Adipocyte (in vitro differentiated cells): ENCODE results near the gene ICAM2.
A peak's percentile ranks its signal among the peaks of the same experiment; 100 is the strongest.

Experiments
- DNase-seq: peaks from one replicate; pipeline ENCODE4 v3.0.0-alpha.2; 2015; ENCODE audit warnings: low read depth
- H3K27me3 ChIP-seq: replicated peaks from 2 replicates; pipeline ENCODE4 v1.7.0; 2013; ENCODE audit warnings: mild to moderate bottlenecking, low read length, moderate library complexity; ENCODE audit not compliant: control insufficient read depth, insufficient read depth
- H3K36me3 ChIP-seq: 2 replicates; pipeline ENCODE4 v1.7.0; 2013; ENCODE audit warnings: low read length, mild to moderate bottlenecking, moderate library complexity; ENCODE audit not compliant: control insufficient read depth, insufficient read depth, severe bottlenecking
- H3K4me1 ChIP-seq: 2 replicates; pipeline ENCODE4 v1.7.0; 2013; ENCODE audit warnings: mild to moderate bottlenecking, low read length, moderate library complexity; ENCODE audit not compliant: control insufficient read depth, insufficient read depth
- H3K4me3 ChIP-seq: 2 replicates; pipeline ENCODE4 v1.7.0; 2013; ENCODE audit warnings: mild to moderate bottlenecking, low read length, moderate library complexity
- H3K9ac ChIP-seq: 2 replicates; pipeline ENCODE4 v1.7.0; 2013; ENCODE audit warnings: mild to moderate bottlenecking, low read length, moderate library complexity
- H3K9me3 ChIP-seq: 2 replicates; pipeline ENCODE4 v1.7.0; 2013; ENCODE audit warnings: mild to moderate bottlenecking, low read length, moderate library complexity; ENCODE audit not compliant: control insufficient read depth

Gene ICAM2

DNA sequence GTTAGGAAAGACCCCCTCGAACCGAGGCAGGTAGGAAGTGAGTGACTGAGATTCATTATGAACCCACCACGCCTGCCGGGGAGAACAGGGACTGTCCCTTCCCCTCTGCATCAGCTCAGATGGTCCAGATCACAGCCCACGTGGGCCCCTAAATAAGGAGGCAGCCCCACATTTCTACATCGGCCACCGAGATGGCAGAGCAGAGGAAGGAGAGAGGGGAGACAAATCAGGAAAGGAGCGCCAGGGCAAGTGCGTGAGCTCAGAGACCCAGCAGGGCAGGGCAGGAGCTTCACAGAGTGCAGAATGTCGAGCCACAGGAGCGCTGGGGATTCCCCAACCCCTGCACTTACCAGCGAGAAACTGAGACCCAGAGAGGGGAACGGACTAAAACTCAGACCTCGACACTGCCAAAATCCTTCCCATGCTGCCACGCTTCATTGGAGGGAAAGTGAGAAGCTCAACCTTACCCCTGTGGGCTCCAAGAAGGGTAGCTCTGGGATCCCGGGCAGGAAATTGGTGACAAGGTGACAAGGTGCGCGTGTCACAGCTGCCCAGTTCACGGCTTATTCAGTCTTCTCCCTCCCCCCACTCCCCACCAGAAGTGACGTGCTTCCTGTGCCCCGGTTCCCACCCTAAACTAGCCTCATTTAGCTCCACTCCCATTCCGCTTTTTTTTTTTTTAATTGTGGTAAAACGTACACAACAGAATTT lies at the start of gene ICAM2:
Gene ICAM2, minus strand, starts transcription at position 578 of the 711 bp plus-strand sequence. CDS start 13,942 bp downstream, outside the sequence.
- no peak within 1 kb of the TSS for H3K4me3 ChIP-seq
- H3K27me3 ChIP-seq, result no peaks in the 10 kb centered on the region
- H3K4me1 ChIP-seq, result peaks cover 3% of the 10 kb centered on the region
- no peaks in the 10 kb centered on the region for H3K9me3 ChIP-seq
- no peak for DNase-seq
- H3K36me3 ChIP-seq, result no peaks in the 10 kb centered on the region
- H3K9ac ChIP-seq, result peak within 1 kb of the TSS; percentile 12

DNA sequence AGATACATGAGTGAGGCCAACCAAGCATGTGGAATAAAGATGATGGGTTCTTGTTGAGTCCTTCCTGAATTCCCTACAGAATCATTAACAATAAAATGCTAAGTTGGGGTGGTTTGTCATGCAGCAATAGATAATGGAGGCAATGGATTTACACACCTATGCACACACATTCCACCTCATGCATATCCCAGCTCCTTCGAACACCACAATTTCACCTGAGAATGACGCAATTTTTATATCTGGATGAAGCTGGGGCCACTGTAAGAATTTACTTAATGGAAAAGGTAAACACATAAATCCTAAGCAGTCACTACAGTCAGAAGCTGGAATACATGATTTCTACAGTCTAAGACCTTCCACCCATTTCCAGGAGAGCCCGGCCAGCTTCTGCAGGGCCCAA lies 49.8 kb upstream of the ICAM2 start:
- H3K27me3 ChIP-seq, result no peaks in the 10 kb centered on the region
- peaks cover 19% of the 10 kb centered on the region for H3K9me3 ChIP-seq
- H3K4me3 ChIP-seq, result no peak overlapping the region
- H3K4me1 ChIP-seq, result peaks cover 16% of the 10 kb centered on the region
- no peak overlapping the region for H3K9ac ChIP-seq
- peaks cover 68% of the 10 kb centered on the region for H3K36me3 ChIP-seq
- DNase-seq, result no peak

DNA sequence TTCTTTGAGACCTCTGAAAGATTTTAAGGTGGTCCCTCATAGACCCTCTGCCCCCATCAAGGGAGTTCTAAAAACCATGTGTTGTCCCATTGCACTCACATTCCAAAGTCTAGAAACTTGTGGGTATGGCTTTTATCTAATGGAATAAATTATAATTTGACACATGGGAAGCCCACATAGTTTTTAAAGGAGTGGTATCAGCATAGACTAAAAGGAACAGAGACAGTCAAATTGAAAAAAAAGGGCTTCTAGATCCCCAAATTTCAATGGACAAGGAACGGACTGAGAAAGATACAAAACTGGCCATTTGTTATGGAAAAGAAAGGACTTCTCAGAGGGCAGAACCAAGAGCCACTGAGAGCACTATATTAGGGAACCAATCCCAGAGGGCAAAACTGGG lies 48.7 kb upstream of the ICAM2 start:
- Histone ChIP-seq H3K27me3 (no peaks in the 10 kb centered on the region), H3K4me1 (peaks cover 5% of the 10 kb centered on the region), H3K9me3 (peaks cover 19% of the 10 kb centered on the region), H3K36me3 (peaks cover 77% of the 10 kb centered on the region), H3K4me3 (no peak overlapping the region), H3K9ac (no peak overlapping the region)
- DNase-seq, result no peak

DNA sequence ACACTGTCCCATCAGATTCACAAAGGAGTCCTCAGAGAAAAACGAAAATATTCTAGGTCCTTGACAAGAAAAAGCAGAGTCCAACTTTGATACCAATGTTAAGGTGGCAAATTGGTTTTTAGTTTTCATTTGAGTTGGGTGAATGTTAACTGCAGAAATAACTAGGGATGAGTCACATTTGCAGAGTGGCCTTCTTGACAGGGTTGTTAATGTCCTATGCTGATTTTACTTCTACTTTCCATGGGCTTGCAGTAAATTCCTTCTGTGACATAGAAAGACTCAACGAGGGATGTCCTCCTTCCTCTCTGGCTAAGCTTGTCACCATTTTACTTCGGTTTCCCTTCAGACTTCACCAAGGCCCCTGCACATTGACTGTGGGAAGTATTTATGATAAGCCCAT lies 47.2 kb upstream of the ICAM2 start:
- H3K4me3 ChIP-seq, result no peak overlapping the region
- peaks cover 89% of the 10 kb centered on the region for H3K36me3 ChIP-seq
- no peak for DNase-seq
- H3K9ac ChIP-seq, result no peak overlapping the region
- peaks cover 19% of the 10 kb centered on the region for H3K9me3 ChIP-seq
- no peaks in the 10 kb centered on the region for H3K4me1 ChIP-seq
- no peaks in the 10 kb centered on the region for H3K27me3 ChIP-seq

DNA sequence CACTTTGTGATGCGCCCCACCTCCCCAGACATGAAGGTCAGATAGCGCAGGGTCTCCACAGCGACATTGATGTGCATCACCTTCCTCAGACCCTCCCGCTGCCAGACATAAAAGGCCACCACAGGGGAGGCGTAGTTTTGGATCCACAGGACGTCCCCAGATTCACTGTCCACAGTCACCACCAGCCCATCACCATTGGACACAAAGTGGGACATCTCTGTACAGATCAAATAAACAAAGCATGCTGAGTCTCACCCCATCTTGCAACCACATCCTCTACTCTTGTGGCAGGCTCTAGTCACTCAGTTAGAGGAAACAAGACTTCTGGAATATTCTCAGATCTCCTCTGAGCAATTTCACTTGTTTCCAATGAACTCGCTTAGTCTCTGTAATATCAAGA lies 46.3 kb upstream of the ICAM2 start:
- Histone ChIP-seq H3K9me3 (peaks cover 19% of the 10 kb centered on the region), H3K27me3 (no peaks in the 10 kb centered on the region), H3K4me3 (no peak overlapping the region), H3K9ac (no peak overlapping the region), H3K36me3 (peaks cover 83% of the 10 kb centered on the region), H3K4me1 (no peaks in the 10 kb centered on the region)
- DNase-seq, result no peak

DNA sequence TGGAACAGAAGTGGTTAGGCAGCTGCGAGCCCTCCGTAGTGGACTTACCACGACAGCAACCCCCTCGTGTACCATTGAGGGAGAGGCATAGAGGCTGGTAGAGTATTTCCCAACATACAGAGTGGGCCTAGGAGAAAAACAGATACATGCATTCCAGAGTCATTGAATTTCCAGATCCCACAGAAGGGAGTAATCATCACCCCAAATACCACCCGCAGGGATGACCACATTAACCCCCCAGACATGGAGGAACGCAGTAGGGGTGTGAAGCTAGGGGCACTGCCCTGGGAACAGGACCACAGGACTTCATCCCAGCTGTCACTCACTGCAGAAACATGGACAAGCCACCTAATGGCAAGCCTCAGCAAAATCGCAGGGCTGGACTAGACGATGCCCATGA lies 44.7 kb upstream of the ICAM2 start:
- no peak for DNase-seq
- H3K27me3 ChIP-seq, result no peaks in the 10 kb centered on the region
- no peak overlapping the region for H3K4me3 ChIP-seq
- no peaks in the 10 kb centered on the region for H3K4me1 ChIP-seq
- H3K9ac ChIP-seq, result no peak overlapping the region
- peaks cover 79% of the 10 kb centered on the region for H3K36me3 ChIP-seq
- H3K9me3 ChIP-seq, result peaks cover 19% of the 10 kb centered on the region

DNA sequence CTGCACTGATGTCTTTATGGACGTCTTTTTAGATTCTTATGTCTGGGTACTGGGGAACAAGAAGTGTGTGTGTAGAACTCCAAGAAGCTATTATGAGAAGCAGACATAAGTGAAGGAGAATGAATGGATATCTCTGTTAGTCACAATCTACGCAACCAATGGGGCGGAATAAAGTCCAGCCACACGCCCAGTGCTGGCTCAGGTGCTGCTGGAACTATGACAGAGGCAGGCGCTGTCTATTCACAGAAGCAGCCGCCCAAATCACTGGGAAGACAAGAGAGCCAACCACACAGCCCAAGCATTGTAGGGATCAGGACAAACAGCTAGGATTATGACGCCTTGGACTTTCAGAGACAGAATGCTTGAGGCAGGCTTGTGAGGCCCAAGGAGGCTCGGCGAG lies 43.9 kb upstream of the ICAM2 start:
- no peaks in the 10 kb centered on the region for H3K27me3 ChIP-seq
- H3K36me3 ChIP-seq, result peaks cover 73% of the 10 kb centered on the region
- H3K9me3 ChIP-seq, result peaks cover 11% of the 10 kb centered on the region
- H3K4me3 ChIP-seq, result no peak overlapping the region
- no peak overlapping the region for H3K9ac ChIP-seq
- no peaks in the 10 kb centered on the region for H3K4me1 ChIP-seq
- DNase-seq, result no peak

DNA sequence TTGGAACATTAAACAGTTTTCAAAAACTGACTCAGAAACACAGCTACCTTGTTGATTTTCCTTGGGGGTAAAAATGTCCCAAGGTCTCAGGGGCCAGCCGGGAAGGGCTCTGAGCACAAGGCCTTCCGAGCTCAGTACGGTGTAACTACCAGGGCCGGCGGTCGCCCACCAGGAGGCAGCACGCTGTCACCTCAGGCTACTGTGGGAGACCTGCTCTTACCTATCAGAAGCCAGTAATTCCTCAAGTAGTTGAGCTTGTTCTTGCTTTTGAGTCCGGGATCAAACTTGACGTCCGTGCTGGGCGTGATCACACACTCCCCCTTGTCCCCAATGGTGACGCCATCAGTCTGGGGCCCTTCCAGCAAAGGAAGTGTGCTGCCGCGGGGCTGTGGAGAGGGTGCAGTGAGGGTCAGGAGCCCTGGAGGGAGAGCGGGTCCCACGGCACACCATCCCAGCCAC lies 43.4 kb upstream of the ICAM2 start:
- DNase-seq, result peak; percentile 4

DNA sequence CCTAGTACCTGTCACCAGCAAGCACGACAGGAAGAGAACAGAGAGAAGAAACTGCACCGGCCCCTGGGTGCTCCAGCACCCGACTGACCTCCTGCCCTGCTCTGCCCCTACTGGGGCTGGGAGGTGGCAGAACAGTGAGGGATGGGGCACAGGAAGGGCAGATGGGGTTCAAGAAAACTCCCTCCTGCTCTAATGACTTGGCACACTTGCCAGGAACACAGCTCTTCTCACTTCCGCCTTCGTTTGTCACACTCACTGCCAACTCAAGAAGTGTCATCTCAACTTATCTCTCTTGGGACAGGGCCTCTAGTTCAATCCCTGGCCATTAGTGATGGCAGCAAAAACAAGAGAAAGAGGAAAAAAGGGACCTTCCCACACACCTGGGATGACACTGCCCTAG lies 42.7 kb upstream of the ICAM2 start:
- H3K4me3 ChIP-seq, result no peak overlapping the region
- H3K4me1 ChIP-seq, result no peaks in the 10 kb centered on the region
- peaks cover 68% of the 10 kb centered on the region for H3K36me3 ChIP-seq
- no peak overlapping the region for H3K9ac ChIP-seq
- H3K9me3 ChIP-seq, result no peaks in the 10 kb centered on the region
- H3K27me3 ChIP-seq, result no peaks in the 10 kb centered on the region
- DNase-seq, result no peak

More for the DNA sequence above, 43.4 kb upstream of the ICAM2 start:
- Histone ChIP-seq H3K36me3 (peaks cover 69% of the 10 kb centered on the region), H3K4me1 (no peaks in the 10 kb centered on the region), H3K9ac (no peak overlapping the region), H3K27me3 (no peaks in the 10 kb centered on the region), H3K9me3 (peaks cover 5% of the 10 kb centered on the region), H3K4me3 (no peak overlapping the region)

DNA sequence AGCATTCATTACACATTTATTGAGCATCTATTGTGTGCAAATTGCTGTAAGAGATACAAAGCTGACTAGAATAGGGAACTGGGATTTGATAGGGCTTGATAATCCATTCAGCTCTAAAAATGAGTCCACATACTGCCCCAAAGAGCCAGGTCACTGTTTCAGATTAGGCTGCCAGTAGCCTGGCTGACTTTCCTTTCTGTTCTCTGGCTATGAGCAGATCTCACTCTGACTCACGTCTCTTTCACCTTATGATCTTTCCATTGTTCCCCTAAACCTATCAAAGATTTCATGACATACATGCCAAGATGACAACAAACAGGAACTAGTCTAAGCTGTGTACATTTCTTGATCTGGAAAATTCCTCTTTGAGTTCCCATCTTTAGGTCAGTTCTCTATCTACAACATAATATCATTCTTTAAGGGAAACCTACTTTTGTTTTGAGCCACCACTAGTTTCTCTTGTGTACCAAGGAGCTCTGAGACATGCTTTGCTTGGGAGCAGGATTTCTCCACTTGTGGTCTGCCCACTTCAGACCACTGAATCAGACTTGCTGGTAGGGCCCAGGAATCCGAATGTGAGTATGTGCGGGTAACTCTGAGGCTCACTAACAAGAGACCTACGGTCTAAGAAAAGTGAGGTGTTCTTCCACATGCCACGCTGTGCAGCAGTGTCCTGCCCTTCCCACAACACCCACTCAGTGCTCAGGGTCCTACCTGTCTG lies 40.9 kb upstream of the ICAM2 start:
- H3K4me3 ChIP-seq, result no peak overlapping the region
- H3K9me3 ChIP-seq, result no peaks in the 10 kb centered on the region
- DNase-seq, result no peak
- H3K9ac ChIP-seq, result no peak overlapping the region
- H3K27me3 ChIP-seq, result no peaks in the 10 kb centered on the region
- H3K36me3 ChIP-seq, result peaks cover 64% of the 10 kb centered on the region
- H3K4me1 ChIP-seq, result no peaks in the 10 kb centered on the region

DNA sequence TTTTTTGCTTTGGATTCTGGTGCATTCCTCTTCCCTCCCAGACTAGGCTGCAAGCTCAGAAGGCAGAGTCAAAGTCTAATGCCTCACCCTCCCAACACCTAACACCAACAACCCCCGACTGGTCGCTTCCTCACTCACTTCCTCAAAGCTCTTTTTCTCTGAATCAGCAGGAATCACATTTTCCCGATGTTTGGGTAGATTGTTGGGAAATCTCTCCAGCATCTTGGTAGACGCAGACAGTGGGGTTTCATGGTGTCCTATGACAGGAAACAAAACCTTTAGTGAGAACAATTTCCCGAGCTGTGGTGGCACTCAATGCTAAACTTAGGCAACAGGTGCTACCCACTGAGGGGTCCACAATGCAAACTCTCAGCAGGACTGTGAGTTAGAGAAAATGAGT lies 39.9 kb upstream of the ICAM2 start:
- no peaks in the 10 kb centered on the region for H3K9me3 ChIP-seq
- peaks cover 62% of the 10 kb centered on the region for H3K36me3 ChIP-seq
- no peak overlapping the region for H3K9ac ChIP-seq
- H3K4me3 ChIP-seq, result no peak overlapping the region
- H3K4me1 ChIP-seq, result no peaks in the 10 kb centered on the region
- DNase-seq, result no peak
- H3K27me3 ChIP-seq, result no peaks in the 10 kb centered on the region
